GM12864 (cell line): Measurements from ENCODE around the gene SPTBN4.

Experiments
- DNase-seq: peaks from one replicate; pipeline ENCODE4 v3.0.0-alpha.2; 2011; ENCODE audit warnings: low read depth
- H3K4me3 ChIP-seq: 2 replicates; pipeline ENCODE4 v1.5.1; 2011; ENCODE audit warnings: mild to moderate bottlenecking, low read depth, low read length, control low read depth
- CTCF ChIP-seq: IDR thresholded peaks from 2 replicates; pipeline ENCODE4 v1.5.1; 2011; ENCODE audit warnings: low read depth, mild to moderate bottlenecking, moderate library complexity, low read length, control low read depth, inconsistent platforms; ENCODE audit errors: missing control alignments

Gene SPTBN4

GRCh38 chr19:40525234-40526051 lies 58.6 kb downstream of the SPTBN4 start:
- no peak for DNase-seq
- no peak overlapping the region for H3K4me3 ChIP-seq
- no peak for TF ChIP-seq CTCF

GRCh38 chr19:40528078-40528477 lies 61.3 kb downstream of the SPTBN4 start:
- no peak for TF ChIP-seq CTCF
- DNase-seq: no peak
- H3K4me3 ChIP-seq: no peak overlapping the region

GRCh38 chr19:40528533-40529092 lies 61.8 kb downstream of the SPTBN4 start:
- DNase-seq: no peak
- H3K4me3 ChIP-seq: no peak overlapping the region
- TF ChIP-seq CTCF: no peak

- peak; percentile 98 for TF ChIP-seq CTCF
- peak; percentile 39 for DNase-seq
- peak overlapping the region; percentile 22 for H3K4me3 ChIP-seq
These were observed 62.5 kb downstream of the SPTBN4 start for GRCh38 chr19:40529093-40529954.

GRCh38 chr19:40530091-40530901 lies 63.5 kb downstream of the SPTBN4 start:
- H3K4me3 ChIP-seq: no peak overlapping the region
- no peak for DNase-seq
- TF ChIP-seq CTCF: peak; percentile 11

- no peak overlapping the region for H3K4me3 ChIP-seq
- no peak for TF ChIP-seq CTCF
- DNase-seq: no peak
These were observed 66.7 kb downstream of the SPTBN4 start for GRCh38 chr19:40533508-40533907.
